GM12892 (cell line): ENCODE data around the gene FBXL13.

ENCODE experiments used
- POLR2A ChIP-seq: IDR thresholded peaks from 2 replicates; pipeline ENCODE4 v1.6.1; 2011; ENCODE audit warnings: low read depth, low read length, control low read depth
- POLR2AphosphoS5 ChIP-seq: IDR thresholded peaks from 2 replicates; pipeline ENCODE4 v1.6.1; 2011; ENCODE audit warnings: low read depth, low read length, control low read depth

DNA sequence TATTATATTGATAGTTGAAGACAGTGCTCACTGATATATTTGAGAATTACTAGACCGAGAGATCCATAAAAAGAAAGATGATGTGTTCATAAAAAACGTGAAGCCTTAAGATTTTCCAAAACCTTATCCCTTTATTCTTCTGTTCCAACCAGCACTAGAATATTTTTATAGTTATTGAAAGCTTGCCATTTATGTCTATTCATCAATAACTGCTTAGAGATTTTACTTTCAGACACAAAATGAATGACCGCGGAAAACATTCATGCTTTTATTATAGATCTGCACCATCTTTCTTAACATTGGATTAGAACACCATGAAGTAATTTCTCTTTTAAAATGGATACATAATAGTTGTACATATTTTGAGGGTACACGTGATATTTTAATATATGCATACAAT is 77.6 kb downstream of the FBXL13 start:
- TF ChIP-seq POLR2AphosphoS5 (no peak), POLR2A (no peak)
